ENCODE measurements around the gene AGFG1. TPM values are rescaled to one million over a fixed set of nuclear protein-coding genes. Genes with fewer than 3 reads are reported as not detected.

Gene AGFG1
- total RNA-seq, 1 experiment from 2014 or later, result 126 TPM

DNA sequence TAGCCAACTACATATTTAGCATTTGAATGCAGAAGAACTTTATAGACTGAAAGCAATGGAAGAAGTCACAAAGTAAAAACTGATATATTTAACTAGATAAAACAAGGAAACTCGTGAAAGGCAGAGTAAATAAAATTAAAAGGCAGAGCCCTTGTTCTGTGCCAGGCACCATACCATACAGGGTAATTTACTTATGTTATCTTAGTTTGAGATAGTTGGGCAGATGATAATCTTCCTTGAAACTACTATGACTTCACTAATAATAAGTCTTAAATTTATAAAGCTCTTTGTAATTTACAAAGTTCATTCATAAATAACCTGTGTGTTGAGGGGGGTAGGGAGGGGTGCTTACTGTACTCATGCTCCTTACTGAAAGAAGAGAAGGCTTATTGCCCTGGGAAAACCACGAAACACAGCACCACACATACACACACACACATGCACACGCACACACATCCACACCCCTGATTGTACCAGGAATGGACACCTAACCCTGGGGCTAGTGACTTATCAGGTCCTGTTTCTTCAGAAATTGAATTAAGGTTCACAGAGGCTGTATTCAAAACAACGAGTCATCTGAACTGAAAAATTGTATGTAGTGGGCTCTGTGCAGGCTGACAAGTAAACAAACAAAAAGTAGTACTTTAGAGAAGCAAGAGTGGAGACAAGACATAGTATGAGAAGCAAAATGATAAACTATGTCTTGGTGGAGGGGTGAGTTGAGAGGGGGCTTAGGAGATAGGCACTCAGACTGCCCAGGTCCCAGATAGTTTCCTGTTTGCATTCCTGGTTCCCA, 38.1 kb downstream of the AGFG1 start:
- Mint-ChIP-seq H3K27me3 (ENCODE audit: unreplicated experiment) (no peaks in the 10 kb centered on the region), H3K36me3 (ENCODE audit: insufficient read depth, unreplicated experiment) (peaks cover 9% of the 10 kb centered on the region), H3K27ac (ENCODE audit: unreplicated experiment) (peak overlapping the region; percentile 75), H3K9me3 (ENCODE audit: low read depth, unreplicated experiment) (no peaks in the 10 kb centered on the region), H3K4me3 (ENCODE audit: low read depth, unreplicated experiment) (no peak overlapping the region), H3K4me1 (ENCODE audit: low read depth, unreplicated experiment) (peaks cover 75% of the 10 kb centered on the region)
- BruUV-seq (replicated peaks), result no TSS peak
- intact Hi-C loops (cut with micrococcal nuclease; ENCODE audit: unreplicated experiment), result loop anchor here (5.0 kb wide), 1 partner anchor 33 kb away; no protein-coding TSS in a partner anchor
- CTCF ChIA-PET, result no interaction called here
- TF ChIP-seq, protein P1, sequence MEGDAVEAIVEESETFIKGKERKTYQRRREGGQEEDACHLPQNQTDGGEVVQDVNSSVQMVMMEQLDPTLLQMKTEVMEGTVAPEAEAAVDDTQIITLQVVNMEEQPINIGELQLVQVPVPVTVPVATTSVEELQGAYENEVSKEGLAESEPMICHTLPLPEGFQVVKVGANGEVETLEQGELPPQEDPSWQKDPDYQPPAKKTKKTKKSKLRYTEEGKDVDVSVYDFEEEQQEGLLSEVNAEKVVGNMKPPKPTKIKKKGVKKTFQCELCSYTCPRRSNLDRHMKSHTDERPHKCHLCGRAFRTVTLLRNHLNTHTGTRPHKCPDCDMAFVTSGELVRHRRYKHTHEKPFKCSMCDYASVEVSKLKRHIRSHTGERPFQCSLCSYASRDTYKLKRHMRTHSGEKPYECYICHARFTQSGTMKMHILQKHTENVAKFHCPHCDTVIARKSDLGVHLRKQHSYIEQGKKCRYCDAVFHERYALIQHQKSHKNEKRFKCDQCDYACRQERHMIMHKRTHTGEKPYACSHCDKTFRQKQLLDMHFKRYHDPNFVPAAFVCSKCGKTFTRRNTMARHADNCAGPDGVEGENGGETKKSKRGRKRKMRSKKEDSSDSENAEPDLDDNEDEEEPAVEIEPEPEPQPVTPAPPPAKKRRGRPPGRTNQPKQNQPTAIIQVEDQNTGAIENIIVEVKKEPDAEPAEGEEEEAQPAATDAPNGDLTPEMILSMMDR (IDR thresholded peaks at IDR 0.05; ENCODE audit: unreplicated experiment), result no peak
- DNase-seq, result no peak

DNA sequence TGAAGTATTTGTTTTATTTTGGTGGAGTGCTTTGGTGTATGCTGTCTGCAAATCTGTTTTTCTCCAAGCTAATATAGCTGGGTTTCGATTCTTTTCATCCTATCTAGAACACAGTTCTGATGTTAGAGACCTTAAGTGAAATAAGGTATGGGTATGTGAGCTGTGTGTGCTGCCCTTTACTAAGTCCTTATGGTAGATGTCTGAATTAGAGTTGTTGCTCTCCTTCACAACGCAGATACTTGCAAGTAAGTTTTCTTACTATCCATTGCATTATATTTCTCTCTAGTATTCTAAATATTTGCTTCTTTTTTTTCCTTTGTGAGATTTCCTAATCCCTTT, 38.6 kb downstream of the AGFG1 start:
- no peaks in the 10 kb centered on the region for H3K27me3 Mint-ChIP-seq (ENCODE audit: unreplicated experiment)
- H3K27ac Mint-ChIP-seq (ENCODE audit: unreplicated experiment), result peak overlapping the region; percentile 75
- intact Hi-C loops (cut with micrococcal nuclease; ENCODE audit: unreplicated experiment), result loop anchor here (5.0 kb wide), 1 partner anchor 33 kb away; no protein-coding TSS in a partner anchor
- no peak for DNase-seq
- H3K36me3 Mint-ChIP-seq (ENCODE audit: insufficient read depth, unreplicated experiment), result peaks cover 4% of the 10 kb centered on the region
- peaks cover 75% of the 10 kb centered on the region for H3K4me1 Mint-ChIP-seq (ENCODE audit: low read depth, unreplicated experiment)
- CTCF ChIA-PET, result no interaction called here
- no peaks in the 10 kb centered on the region for H3K9me3 Mint-ChIP-seq (ENCODE audit: low read depth, unreplicated experiment)
- BruUV-seq (replicated peaks), result no TSS peak
- TF ChIP-seq, protein P1 (IDR thresholded peaks at IDR 0.05; ENCODE audit: unreplicated experiment), result no peak
- H3K4me3 Mint-ChIP-seq (ENCODE audit: low read depth, unreplicated experiment), result no peak overlapping the region

DNA sequence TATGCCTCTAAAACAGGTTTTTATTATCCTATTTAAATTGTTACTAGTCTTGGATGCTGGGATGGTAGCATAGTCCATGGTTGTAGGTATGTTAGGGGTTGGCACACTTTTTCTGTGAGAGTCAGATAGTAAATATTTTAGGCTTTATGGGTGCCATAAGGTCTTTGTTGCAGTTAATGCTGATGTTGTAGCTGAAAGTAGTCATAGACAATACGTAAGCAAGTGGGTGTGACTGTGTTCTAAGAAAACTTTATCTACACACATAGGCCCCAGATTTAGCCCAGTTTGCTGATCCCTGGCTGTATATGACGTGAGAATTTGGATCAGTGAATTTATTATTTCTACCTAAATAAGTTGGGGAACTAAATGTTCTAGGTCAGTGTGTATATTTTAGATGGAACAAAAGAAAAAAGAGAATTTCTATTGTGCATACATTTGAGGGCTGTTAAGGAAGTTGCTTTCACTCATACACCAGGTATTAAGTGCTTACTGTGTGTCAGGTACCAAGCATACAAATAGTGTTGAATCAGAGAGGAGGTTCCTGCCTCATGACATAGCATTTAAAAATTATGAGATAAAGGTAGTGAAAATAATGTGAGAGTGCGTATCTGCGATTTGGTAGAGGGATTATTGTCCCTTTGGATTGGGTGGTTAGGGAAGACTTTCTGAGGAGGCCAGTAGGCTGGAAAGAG, 39.4 kb downstream of the AGFG1 start:
- no TSS peak for BruUV-seq (replicated peaks)
- Mint-ChIP-seq H3K27me3 (ENCODE audit: unreplicated experiment) (no peaks in the 10 kb centered on the region), H3K27ac (ENCODE audit: unreplicated experiment) (no peak overlapping the region), H3K4me1 (ENCODE audit: low read depth, unreplicated experiment) (peaks cover 75% of the 10 kb centered on the region), H3K36me3 (ENCODE audit: insufficient read depth, unreplicated experiment) (no peaks in the 10 kb centered on the region), H3K4me3 (ENCODE audit: low read depth, unreplicated experiment) (no peak overlapping the region), H3K9me3 (ENCODE audit: low read depth, unreplicated experiment) (no peaks in the 10 kb centered on the region)
- DNase-seq, result no peak
- intact Hi-C loops (cut with micrococcal nuclease; ENCODE audit: unreplicated experiment), result loop anchor here (5.0 kb wide), 1 partner anchor 34 kb away; no protein-coding TSS in a partner anchor
- TF ChIP-seq, protein P1 (IDR thresholded peaks at IDR 0.05; ENCODE audit: unreplicated experiment), result no peak
- CTCF ChIA-PET, result no interaction called here

DNA sequence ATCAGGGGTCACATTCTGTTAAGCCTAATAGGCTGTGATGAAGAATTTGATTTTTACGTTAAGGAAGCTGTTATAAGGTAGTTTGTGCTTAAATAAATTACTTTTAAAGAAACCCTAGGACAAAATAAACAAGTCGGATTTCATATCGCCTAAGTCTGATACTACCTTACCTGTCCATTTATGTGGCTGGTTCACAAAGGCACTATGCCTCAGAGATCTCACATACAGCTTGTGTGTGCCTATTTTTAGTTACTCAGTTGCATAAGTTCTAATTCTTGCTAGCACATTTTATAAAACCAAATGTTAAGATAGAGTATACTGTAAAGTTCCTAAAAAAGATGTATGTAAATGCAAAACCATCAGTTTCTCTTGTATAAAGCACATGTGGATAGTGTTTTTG, 40.0 kb downstream of the AGFG1 start:
- no peak for DNase-seq
- Mint-ChIP-seq H3K27me3 (ENCODE audit: unreplicated experiment) (no peaks in the 10 kb centered on the region), H3K4me3 (ENCODE audit: low read depth, unreplicated experiment) (no peak overlapping the region), H3K9me3 (ENCODE audit: low read depth, unreplicated experiment) (no peaks in the 10 kb centered on the region), H3K4me1 (ENCODE audit: low read depth, unreplicated experiment) (peaks cover 70% of the 10 kb centered on the region), H3K27ac (ENCODE audit: unreplicated experiment) (no peak overlapping the region), H3K36me3 (ENCODE audit: insufficient read depth, unreplicated experiment) (no peaks in the 10 kb centered on the region)
- BruUV-seq (replicated peaks), result no TSS peak
- TF ChIP-seq, protein P1 (IDR thresholded peaks at IDR 0.05; ENCODE audit: unreplicated experiment), result no peak
- CTCF ChIA-PET, result interaction anchor here (0.8 to 0.9 kb wide), 2 partner anchors 8 to 11 kb away, joined by 3 to 6 read pairs; no protein-coding TSS in a partner anchor
- intact Hi-C loops (cut with micrococcal nuclease; ENCODE audit: unreplicated experiment), result loop anchor here (5.0 kb wide), 1 partner anchor 35 kb away; no protein-coding TSS in a partner anchor

Data from Calu3 (cell line).